ENCODE results near the gene PRPF6. TPM values are rescaled to one million over a fixed set of nuclear protein-coding genes. Genes with fewer than 3 reads are reported as not detected.

The PRPF6 gene
- total and polyA plus RNA-seq, 2 of the 13 experiments (the other 11 are each of a cell fraction or from before 2014, with no cell fraction given): 63.7 to 101 TPM

DNA sequence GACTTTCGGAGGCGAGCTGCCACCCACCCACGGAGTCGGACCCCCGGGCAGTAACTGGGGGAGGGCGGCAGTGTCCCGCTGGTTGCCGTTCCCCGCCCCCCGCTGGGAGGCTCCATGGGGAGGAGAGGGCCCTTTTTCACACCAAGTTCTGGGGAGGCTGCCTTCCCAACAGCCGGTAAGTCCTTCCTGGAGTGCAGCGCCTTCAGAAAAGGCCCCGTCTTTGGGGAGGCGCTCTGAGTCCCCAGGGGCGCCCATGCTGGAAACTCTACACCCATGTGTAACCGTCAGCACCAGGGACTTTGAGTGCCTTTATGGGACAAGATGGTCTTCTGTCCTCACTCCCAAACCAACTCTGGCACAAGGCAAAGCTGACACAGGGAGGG is 68.9 kb downstream of the PRPF6 start:
- no peak for DNase-seq (ENCODE audit: low spot score)
- POLR2A ChIA-PET: interaction anchor here (0.7 to 9.4 kb wide), 10 partner anchors 10 to 153 kb away, joined by 3 to 252 read pairs (median 6); partner anchors contain the start of genes C20orf204, PRPF6, SAMD10 and TCEA2
- Histone ChIP-seq H3K27me3 (ENCODE audit: control insufficient read depth in 1 of 2, insufficient read depth in 2 of 2, low read length in 2 of 2) (no peaks in the 10 kb centered on the region; a peak in 1 of 5 replicates), H3K4me1 (ENCODE audit: insufficient read depth, low read length) (peaks cover 69% of the 10 kb centered on the region), H3K79me2 (ENCODE audit: insufficient read depth, low read length) (peaks cover 4% of the 10 kb centered on the region), H3K9ac (ENCODE audit: insufficient read depth, low read depth, low read length) (peak overlapping the region; percentile 79), H3K9me3 (ENCODE audit: low read length) (no peaks in the 10 kb centered on the region), H4K20me1 (ENCODE audit: insufficient read depth, low read length) (no peaks in the 10 kb centered on the region), H3K36me3 (replicated peaks in 1 of 2; ENCODE audit: control insufficient read depth in 1 of 2, insufficient read depth in 2 of 2, low read length in 2 of 2) (no peaks in the 10 kb centered on the region), H3K27ac (ENCODE audit: extremely low read length, insufficient read depth, low read length) (peak overlapping the region; percentile 68), H3K4me2 (ENCODE audit: low read depth, low read length) (peak overlapping the region; percentile 98), H2AFZ (ENCODE audit: low read length) (no peak overlapping the region), H3K4me3 (replicated peaks in 1 of 3; ENCODE audit: insufficient read depth in 1 of 3, low read depth in 2 of 3, low read length in 3 of 3) (peak overlapping the region; percentile 65 to 88 (median 77))
- BruUV-seq (replicated peaks): no TSS peak
- intact Hi-C loops (cut with micrococcal nuclease; ENCODE audit: unreplicated experiment): loop anchor here (1.0 kb wide), 1 partner anchor 26 kb away; no protein-coding TSS in a partner anchor
- peak; percentile 4 for ATAC-seq
- in situ Hi-C loops (cut with HindIII; ENCODE audit: extremely low pct_ligation_motif_present, low pct_unique_long_range_greater_than_20kb): no loop called here
- CTCF ChIA-PET (ENCODE audit: low intra/inter-chr PET ratio, low total read pairs): no interaction called here
- FAIRE-seq: no peak
- 4% methylated on average over 8 of the region's 16 CpGs for WGBS (ENCODE audit: low lambda C conversion rate)
- TF ChIP-seq MYC (CRISPR knock-in tag; IDR thresholded peaks at IDR 0.05; ENCODE audit: borderline replicate concordance): no peak
- TF ChIP-seq ZNF660 (CRISPR knock-in tag; IDR thresholded peaks at IDR 0.05; ENCODE audit: borderline replicate concordance, low read depth): no peak
- no peak for TF ChIP-seq MEF2D (CRISPR knock-in tag; IDR thresholded peaks at IDR 0.05)
- TF ChIP-seq GPN1 (CRISPR knock-in tag; IDR thresholded peaks at IDR 0.05; ENCODE audit: borderline replicate concordance): no peak
- peak; percentile 42 for TF ChIP-seq ZC3H13 (CRISPR knock-in tag; IDR thresholded peaks at IDR 0.05)
- TF ChIP-seq, protein P1, sequence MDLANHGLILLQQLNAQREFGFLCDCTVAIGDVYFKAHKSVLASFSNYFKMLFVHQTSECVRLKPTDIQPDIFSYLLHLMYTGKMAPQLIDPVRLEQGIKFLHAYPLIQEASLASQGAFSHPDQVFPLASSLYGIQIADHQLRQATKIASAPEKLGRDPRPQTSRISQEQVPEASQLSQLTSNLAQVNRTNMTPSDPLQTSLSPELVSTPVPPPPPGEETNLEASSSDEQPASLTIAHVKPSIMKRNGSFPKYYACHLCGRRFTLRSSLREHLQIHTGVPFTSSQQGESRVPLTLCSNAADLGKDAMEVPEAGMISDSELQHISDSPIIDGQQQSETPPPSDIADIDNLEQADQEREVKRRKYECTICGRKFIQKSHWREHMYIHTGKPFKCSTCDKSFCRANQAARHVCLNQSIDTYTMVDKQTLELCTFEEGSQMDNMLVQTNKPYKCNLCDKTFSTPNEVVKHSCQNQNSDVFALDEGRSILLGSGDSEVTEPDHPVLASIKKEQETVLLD (CRISPR knock-in tag; IDR thresholded peaks at IDR 0.05; ENCODE audit: low read depth): peak; percentile 76; the same call in 1 of the 2 replicates
- no peak for TF ChIP-seq AHR (CRISPR knock-in tag; IDR thresholded peaks at IDR 0.05)
- no peak for TF ChIP-seq ZNF839 (CRISPR knock-in tag; IDR thresholded peaks at IDR 0.05; ENCODE audit: borderline replicate concordance)
- TF ChIP-seq, protein P2, sequence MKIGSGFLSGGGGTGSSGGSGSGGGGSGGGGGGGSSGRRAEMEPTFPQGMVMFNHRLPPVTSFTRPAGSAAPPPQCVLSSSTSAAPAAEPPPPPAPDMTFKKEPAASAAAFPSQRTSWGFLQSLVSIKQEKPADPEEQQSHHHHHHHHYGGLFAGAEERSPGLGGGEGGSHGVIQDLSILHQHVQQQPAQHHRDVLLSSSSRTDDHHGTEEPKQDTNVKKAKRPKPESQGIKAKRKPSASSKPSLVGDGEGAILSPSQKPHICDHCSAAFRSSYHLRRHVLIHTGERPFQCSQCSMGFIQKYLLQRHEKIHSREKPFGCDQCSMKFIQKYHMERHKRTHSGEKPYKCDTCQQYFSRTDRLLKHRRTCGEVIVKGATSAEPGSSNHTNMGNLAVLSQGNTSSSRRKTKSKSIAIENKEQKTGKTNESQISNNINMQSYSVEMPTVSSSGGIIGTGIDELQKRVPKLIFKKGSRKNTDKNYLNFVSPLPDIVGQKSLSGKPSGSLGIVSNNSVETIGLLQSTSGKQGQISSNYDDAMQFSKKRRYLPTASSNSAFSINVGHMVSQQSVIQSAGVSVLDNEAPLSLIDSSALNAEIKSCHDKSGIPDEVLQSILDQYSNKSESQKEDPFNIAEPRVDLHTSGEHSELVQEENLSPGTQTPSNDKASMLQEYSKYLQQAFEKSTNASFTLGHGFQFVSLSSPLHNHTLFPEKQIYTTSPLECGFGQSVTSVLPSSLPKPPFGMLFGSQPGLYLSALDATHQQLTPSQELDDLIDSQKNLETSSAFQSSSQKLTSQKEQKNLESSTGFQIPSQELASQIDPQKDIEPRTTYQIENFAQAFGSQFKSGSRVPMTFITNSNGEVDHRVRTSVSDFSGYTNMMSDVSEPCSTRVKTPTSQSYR (CRISPR knock-in tag; IDR thresholded peaks at IDR 0.05; ENCODE audit: borderline replicate concordance): peak; percentile 53; the same call in 1 of the 2 replicates
- TF ChIP-seq POGZ (CRISPR knock-in tag; IDR thresholded peaks at IDR 0.05): peak; percentile 49; the same call in 1 of the 2 replicates
- TF ChIP-seq, protein P3, sequence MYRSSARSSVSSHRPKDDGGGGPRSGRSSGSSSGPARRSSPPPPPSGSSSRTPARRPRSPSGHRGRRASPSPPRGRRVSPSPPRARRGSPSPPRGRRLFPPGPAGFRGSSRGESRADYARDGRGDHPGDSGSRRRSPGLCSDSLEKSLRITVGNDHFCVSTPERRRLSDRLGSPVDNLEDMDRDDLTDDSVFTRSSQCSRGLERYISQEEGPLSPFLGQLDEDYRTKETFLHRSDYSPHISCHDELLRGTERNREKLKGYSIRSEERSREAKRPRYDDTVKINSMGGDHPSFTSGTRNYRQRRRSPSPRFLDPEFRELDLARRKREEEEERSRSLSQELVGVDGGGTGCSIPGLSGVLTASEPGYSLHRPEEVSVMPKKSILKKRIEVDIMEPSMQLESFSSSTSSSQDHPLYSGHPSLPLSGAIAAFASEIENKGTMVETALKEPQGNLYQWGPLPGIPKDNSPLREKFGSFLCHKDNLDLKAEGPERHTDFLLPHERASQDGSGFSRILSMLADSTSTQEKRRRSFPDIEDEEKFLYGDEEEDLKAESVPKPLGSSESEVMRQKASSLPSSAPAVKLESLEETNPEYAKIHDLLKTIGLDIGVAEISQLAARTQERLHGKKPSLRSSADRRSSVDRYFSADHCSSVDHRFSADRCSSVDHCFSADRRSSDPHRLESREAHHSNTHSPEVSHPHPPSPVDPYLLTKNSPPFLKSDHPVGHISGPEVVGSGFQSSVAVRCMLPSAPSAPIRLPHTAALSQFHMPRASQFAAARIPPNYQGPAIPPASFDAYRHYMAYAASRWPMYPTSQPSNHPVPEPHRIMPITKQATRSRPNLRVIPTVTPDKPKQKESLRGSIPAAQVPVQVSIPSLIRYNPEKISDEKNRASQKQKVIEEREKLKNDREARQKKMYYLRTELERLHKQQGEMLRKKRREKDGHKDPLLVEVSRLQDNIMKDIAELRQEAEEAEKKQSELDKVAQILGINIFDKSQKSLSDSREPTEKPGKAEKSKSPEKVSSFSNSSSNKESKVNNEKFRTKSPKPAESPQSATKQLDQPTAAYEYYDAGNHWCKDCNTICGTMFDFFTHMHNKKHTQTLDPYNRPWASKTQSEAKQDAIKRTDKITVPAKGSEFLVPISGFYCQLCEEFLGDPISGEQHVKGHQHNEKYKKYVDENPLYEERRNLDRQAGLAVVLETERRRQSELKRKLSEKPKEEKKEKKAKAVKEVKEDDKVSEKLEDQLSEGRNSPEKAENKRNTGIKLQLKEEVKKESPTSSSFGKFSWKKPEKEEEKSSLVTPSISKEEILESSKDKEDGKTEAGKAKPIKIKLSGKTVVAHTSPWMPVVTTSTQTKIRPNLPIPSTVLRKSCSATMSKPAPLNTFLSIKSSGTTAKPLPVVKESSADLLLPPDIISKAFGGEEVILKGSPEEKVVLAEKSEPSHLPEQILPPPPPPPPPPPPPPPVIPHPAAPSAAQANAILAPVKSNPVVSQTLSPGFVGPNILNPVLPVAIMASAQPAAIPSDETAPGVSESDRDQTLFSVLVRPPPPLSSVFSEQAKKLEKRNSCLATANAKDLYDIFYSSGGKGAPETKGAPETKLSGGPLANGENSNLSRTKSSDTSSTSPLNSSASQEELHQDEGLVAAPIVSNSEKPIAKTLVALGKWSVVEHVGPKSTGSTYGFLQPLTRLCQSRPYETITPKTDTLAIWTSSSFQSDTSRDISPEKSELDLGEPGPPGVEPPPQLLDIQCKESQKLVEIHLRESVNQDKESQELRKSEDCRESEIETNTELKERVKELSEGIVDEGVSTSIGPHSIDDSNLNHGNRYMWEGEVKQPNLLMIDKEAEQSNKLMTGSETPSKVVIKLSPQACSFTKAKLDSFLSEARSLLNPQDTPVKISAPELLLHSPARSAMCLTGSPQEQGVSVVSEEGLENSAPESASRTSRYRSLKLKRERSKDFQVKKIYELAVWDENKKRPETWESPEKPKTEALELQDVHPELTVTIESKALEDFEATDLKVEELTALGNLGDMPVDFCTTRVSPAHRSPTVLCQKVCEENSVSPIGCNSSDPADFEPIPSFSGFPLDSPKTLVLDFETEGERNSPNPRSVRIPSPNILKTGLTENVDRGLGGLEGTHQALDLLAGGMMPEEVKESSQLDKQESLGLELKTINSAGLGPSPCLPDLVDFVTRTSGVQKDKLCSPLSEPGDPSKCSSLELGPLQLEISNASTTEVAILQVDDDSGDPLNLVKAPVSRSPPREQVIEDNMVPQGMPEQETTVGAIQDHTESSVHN (CRISPR knock-in tag; IDR thresholded peaks at IDR 0.05): peak; percentile 90; the same call in 1 of the 2 replicates
- no peak for TF ChIP-seq KLF9 (CRISPR knock-in tag; IDR thresholded peaks at IDR 0.05; ENCODE audit: low read depth)

Measured in HepG2 (cell line).